Measurements from ENCODE around the gene EGLN2. TPM values are rescaled to one million over a fixed set of nuclear protein-coding genes. Genes with fewer than 3 reads are reported as not detected.

Gene EGLN2
- total RNA-seq, 1 experiment from 2014 or later: 58.6 TPM

GRCh38 chr19:40797963-40798682 is 868 bp upstream of the EGLN2 start:
- H3K4me3 ChIP-seq (replicated peaks in 1 of 2; ENCODE audit: low read depth in 1 of 2, low read length in 2 of 2): peak overlapping the region; percentile 55 to 88
- no peaks in the 10 kb centered on the region for H3K9me2 ChIP-seq (ENCODE audit: insufficient read depth)
- CTCF ChIA-PET: interaction anchor here (0.7 to 1.8 kb wide), 9 partner anchors 9 to 346 kb away, joined by 3 to 17 read pairs (median 4); partner anchors contain the start of genes ACTMAP, RAB4B and SNRPA
- intact Hi-C loops (cut with micrococcal nuclease): loop anchor here (1.0 to 5.0 kb wide), 3 partner anchors 20 to 81 kb away; partner anchors contain the start of genes ACTMAP, COQ8B, ITPKC and RAB4B
- BruUV-seq (replicated peaks): TSS peak; percentile 82
- peaks cover 38% of the 10 kb centered on the region for H3K79me2 ChIP-seq (ENCODE audit: insufficient read depth, low read length)
- no peaks in the 10 kb centered on the region for H3K9me3 ChIP-seq (ENCODE audit: control insufficient read depth in 1 of 2, insufficient read depth in 1 of 2, low read depth in 1 of 2, low read length in 2 of 2)
- DNase-seq (ENCODE audit: low read depth, low spot score): peak; percentile 64
- H3K4me1 ChIP-seq (ENCODE audit: control insufficient read depth in 1 of 2, insufficient read depth in 2 of 2, low read length in 2 of 2): peaks cover 9 to 39% of the 10 kb centered on the region in 2 experiments
- POLR2A ChIA-PET: interaction anchor here (0.7 to 2.3 kb wide), 5 partner anchors 9 to 82 kb away, joined by 3 to 19 read pairs (median 5); partner anchors contain the start of genes ACTMAP, MIA and RAB4B
- RAD21 ChIA-PET (ENCODE audit: low non-redundant PET in 1 of 2, low total read pairs in 2 of 2, uncharacterized antibody in 2 of 2, unreplicated experiment in 2 of 2): no interaction called here
- TF ChIP-seq, protein P1, sequence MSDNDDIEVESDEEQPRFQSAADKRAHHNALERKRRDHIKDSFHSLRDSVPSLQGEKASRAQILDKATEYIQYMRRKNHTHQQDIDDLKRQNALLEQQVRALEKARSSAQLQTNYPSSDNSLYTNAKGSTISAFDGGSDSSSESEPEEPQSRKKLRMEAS (IDR thresholded peaks at IDR 0.05): peak; percentile 73
- TF ChIP-seq POLR2A (IDR thresholded peaks at IDR 0.05; ENCODE audit: borderline replicate concordance, extremely low read depth, insufficient read depth, insufficient read length) (no peak), CTCF (IDR thresholded peaks at IDR 0.05 in 2 of 3, conservative IDR thresholded peaks at IDR 0.05 in 1 of 3; ENCODE audit: borderline replicate concordance in 1 of 3, insufficient read depth in 1 of 3, low read depth in 2 of 3, low read length in 2 of 3) (peak; percentile 14 to 47 (median 30); a peak in 3 of 6 replicates), ELF1 (IDR thresholded peaks at IDR 0.05; ENCODE audit: borderline replicate concordance, low read depth) (no peak), TCF7L2 (IDR thresholded peaks at IDR 0.05; ENCODE audit: borderline replicate concordance, extremely low read depth, insufficient read depth, insufficient read length) (no peak), POLR2AphosphoS5 (IDR thresholded peaks at IDR 0.05; ENCODE audit: low read depth, low read length) (peak; percentile 17; the same call in 1 of the 2 replicates), ZFX (IDR thresholded peaks at IDR 0.05) (peak; percentile 50; the same call in 1 of the 2 replicates)
- no peaks in the 10 kb centered on the region for H4K20me1 ChIP-seq (ENCODE audit: insufficient read depth)
- peaks cover 7 to 23% of the 10 kb centered on the region in 2 experiments; a peak in 3 of 4 replicates for H3K36me3 ChIP-seq (ENCODE audit: control insufficient read depth in 1 of 2, insufficient read depth in 2 of 2, low read length in 2 of 2)
- H3K9ac ChIP-seq (ENCODE audit: low read length): peak overlapping the region; percentile 70
- H2AFZ ChIP-seq (ENCODE audit: low read depth, low read length, poor library complexity, severe bottlenecking): peak overlapping the region; percentile 49
- peak overlapping the region; percentile 87 for H3K27ac ChIP-seq (ENCODE audit: low read depth, low read length)
- peak; percentile 68 for ATAC-seq
- H3K4me2 ChIP-seq (ENCODE audit: low read length): peak overlapping the region; percentile 77
- H3K27me3 ChIP-seq (ENCODE audit: insufficient read depth, low read length): no peaks in the 10 kb centered on the region

Data from HCT116 (cell line).